ENCODE results near the gene TTLL10.
A peak's percentile ranks its signal among the peaks of the same experiment; 100 is the strongest.

TTLL10 gene

GRCh38 chr1:1210726-1211540, 37.3 kb downstream of the TTLL10 start:
- H4K20me1 ChIP-seq (ENCODE audit: insufficient read depth) = no peaks in the 10 kb centered on the region
- no peak overlapping the region for H3K9ac ChIP-seq
- H3K27me3 ChIP-seq (ENCODE audit: insufficient read depth, low read depth) = peaks cover 36% of the 10 kb centered on the region
- no peak overlapping the region for H3K4me3 ChIP-seq (IDR thresholded peaks at IDR 0.05; ENCODE audit: insufficient read depth, low read depth, low read length)
- H3K4me2 ChIP-seq = no peak overlapping the region
- H3K27ac ChIP-seq = no peak overlapping the region
- TF ChIP-seq CTCF (conservative IDR thresholded peaks at IDR 0.05; ENCODE audit: low read depth, low read length) = no peak
- H2AFZ ChIP-seq (ENCODE audit: low read depth) = no peak overlapping the region
- H3K36me3 ChIP-seq (ENCODE audit: insufficient read depth) = no peaks in the 10 kb centered on the region
- no peaks in the 10 kb centered on the region for H3K79me2 ChIP-seq (ENCODE audit: insufficient read depth, low read depth)
- peaks cover 38% of the 10 kb centered on the region for H3K4me1 ChIP-seq (ENCODE audit: low read depth, poor library complexity, severe bottlenecking)

- Histone ChIP-seq H3K27me3 (ENCODE audit: insufficient read depth, low read depth) (peaks cover 28% of the 10 kb centered on the region), H4K20me1 (ENCODE audit: insufficient read depth) (no peaks in the 10 kb centered on the region), H3K4me3 (IDR thresholded peaks at IDR 0.05; ENCODE audit: insufficient read depth, low read depth, low read length) (no peak overlapping the region), H3K9ac (no peak overlapping the region), H2AFZ (ENCODE audit: low read depth) (no peak overlapping the region), H3K36me3 (ENCODE audit: insufficient read depth) (no peaks in the 10 kb centered on the region), H3K4me1 (ENCODE audit: low read depth, poor library complexity, severe bottlenecking) (peaks cover 34% of the 10 kb centered on the region), H3K4me2 (no peak overlapping the region), H3K27ac (no peak overlapping the region), H3K79me2 (ENCODE audit: insufficient read depth, low read depth) (no peaks in the 10 kb centered on the region)
- no peak for TF ChIP-seq CTCF (conservative IDR thresholded peaks at IDR 0.05; ENCODE audit: low read depth, low read length)
These were observed 38.1 kb downstream of the TTLL10 start for GRCh38 chr1:1211541-1212441.

DNA sequence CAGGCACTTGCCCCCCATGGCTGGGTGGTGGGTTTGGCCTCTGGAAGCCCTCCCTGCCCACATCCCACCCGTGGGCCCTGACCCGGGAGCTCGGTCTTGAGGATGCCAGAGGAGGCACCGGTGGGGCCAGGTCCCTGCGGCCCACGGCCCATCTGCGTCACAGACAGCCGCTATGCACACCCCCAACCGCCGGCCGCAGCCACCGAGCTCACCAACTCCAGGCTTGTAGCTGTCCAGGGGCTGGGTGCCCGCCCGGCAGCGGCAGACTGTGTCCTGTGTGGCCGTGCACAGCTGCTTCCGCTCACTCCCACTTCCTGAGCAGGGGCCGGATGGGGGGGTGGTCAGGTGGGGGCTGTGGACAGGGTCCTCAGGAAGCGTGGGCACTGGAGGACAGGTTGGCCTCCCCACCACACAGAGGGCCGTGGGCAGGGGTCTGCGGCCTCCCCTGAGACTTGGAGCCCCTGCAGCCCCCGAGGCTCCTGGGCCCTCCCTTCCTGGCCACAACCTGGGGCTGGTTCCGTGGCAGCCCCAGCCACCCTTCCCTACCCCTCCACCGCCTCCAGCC, 39.2 kb downstream of the TTLL10 start:
- H3K27ac ChIP-seq = no peak overlapping the region
- no peak overlapping the region for H3K4me2 ChIP-seq
- peaks cover 21% of the 10 kb centered on the region; the same call in 1 of the 2 replicates for H3K27me3 ChIP-seq (ENCODE audit: insufficient read depth, low read depth)
- H2AFZ ChIP-seq (ENCODE audit: low read depth) = no peak overlapping the region
- no peak for TF ChIP-seq CTCF (conservative IDR thresholded peaks at IDR 0.05; ENCODE audit: low read depth, low read length)
- H4K20me1 ChIP-seq (ENCODE audit: insufficient read depth) = no peaks in the 10 kb centered on the region
- H3K4me3 ChIP-seq (IDR thresholded peaks at IDR 0.05; ENCODE audit: insufficient read depth, low read depth, low read length) = no peak overlapping the region
- H3K4me1 ChIP-seq (ENCODE audit: low read depth, poor library complexity, severe bottlenecking) = peaks cover 27% of the 10 kb centered on the region
- H3K9ac ChIP-seq = no peak overlapping the region
- H3K79me2 ChIP-seq (ENCODE audit: insufficient read depth, low read depth) = no peaks in the 10 kb centered on the region
- no peaks in the 10 kb centered on the region for H3K36me3 ChIP-seq (ENCODE audit: insufficient read depth)

- Histone ChIP-seq H2AFZ (ENCODE audit: low read depth) (no peak within 1 kb of the TSS), H3K4me1 (ENCODE audit: low read depth, poor library complexity, severe bottlenecking) (peaks cover 19% of the 10 kb centered on the region), H3K27ac (no peak within 1 kb of the TSS), H3K27me3 (ENCODE audit: insufficient read depth, low read depth) (peaks cover 18% of the 10 kb centered on the region; the same call in 1 of the 2 replicates), H3K36me3 (ENCODE audit: insufficient read depth) (no peaks in the 10 kb centered on the region), H3K4me3 (IDR thresholded peaks at IDR 0.05; ENCODE audit: insufficient read depth, low read depth, low read length) (no peak within 1 kb of the TSS), H3K4me2 (peak within 1 kb of the TSS; percentile 48), H4K20me1 (ENCODE audit: insufficient read depth) (no peaks in the 10 kb centered on the region), H3K79me2 (ENCODE audit: insufficient read depth, low read depth) (no peaks in the 10 kb centered on the region), H3K9ac (no peak within 1 kb of the TSS)
- TF ChIP-seq CTCF (conservative IDR thresholded peaks at IDR 0.05; ENCODE audit: low read depth, low read length) = no peak
These were observed 39.9 kb downstream of the TTLL10 start, which contains the start of gene TNFRSF4 for GRCh38 chr1:1213345-1214265. Gene TNFRSF4, minus strand, starts transcription at chr1:1214153. Its CDS starts 26 bp downstream, at chr1:1214127.
